Hindlimb muscle (tissue), 1 donor: ENCODE measurements around the gene SLC15A2. TPM values are rescaled to one million over a fixed set of nuclear protein-coding genes. Genes with fewer than 3 reads are reported as not detected.

Source experiments
- DNase-seq: peaks from one replicate; pipeline ENCODE4 v3.0.0-alpha.2; 2013
- polyA plus RNA-seq: library from polyadenylated mRNA; unstranded; fragments of 120-200 nt; gene quantifications from one replicate; pipeline ENCODE4 v1.2.1, GENCODE V29; 2013; ENCODE audit not compliant: insufficient read length

The SLC15A2 gene
- polyA plus RNA-seq, 1 donor = 61.8 TPM

- no peak for DNase-seq
These were observed 91.6 kb downstream of the SLC15A2 start for GRCh38 chr3:121985846-121986245.

- no peak for DNase-seq
These were observed 93.9 kb downstream of the SLC15A2 start for GRCh38 chr3:121988146-121988545.

- no peak for DNase-seq
These were observed 95.7 kb downstream of the SLC15A2 start for GRCh38 chr3:121989943-121990342.

- DNase-seq = no peak
These were observed 98.7 kb downstream of the SLC15A2 start for GRCh38 chr3:121992601-121993560.

Other genes with a start within 250 kb of the SLC15A2 start
- 9.9 TPM for gene HCLS1, start 233.5 kb upstream of the SLC15A2 start, polyA plus RNA-seq
- gene GOLGB1, start 144.7 kb upstream of the SLC15A2 start, polyA plus RNA-seq = 43.1 TPM
- 20.5 TPM for gene IQCB1, start 59.3 kb upstream of the SLC15A2 start, polyA plus RNA-seq
- gene EAF2, start 59.2 kb upstream of the SLC15A2 start, polyA plus RNA-seq = 8.4 TPM
- 0.49 TPM for gene ILDR1, start 127.8 kb downstream of the SLC15A2 start, polyA plus RNA-seq
- 5.2 TPM for gene CD86, start 161.0 kb downstream of the SLC15A2 start, polyA plus RNA-seq